ENCODE data around the gene TRIM71.

GRCh38 chr3:32844914-32845313 is 27.1 kb downstream of the TRIM71 start:
- TF ChIP-seq, protein P1, sequence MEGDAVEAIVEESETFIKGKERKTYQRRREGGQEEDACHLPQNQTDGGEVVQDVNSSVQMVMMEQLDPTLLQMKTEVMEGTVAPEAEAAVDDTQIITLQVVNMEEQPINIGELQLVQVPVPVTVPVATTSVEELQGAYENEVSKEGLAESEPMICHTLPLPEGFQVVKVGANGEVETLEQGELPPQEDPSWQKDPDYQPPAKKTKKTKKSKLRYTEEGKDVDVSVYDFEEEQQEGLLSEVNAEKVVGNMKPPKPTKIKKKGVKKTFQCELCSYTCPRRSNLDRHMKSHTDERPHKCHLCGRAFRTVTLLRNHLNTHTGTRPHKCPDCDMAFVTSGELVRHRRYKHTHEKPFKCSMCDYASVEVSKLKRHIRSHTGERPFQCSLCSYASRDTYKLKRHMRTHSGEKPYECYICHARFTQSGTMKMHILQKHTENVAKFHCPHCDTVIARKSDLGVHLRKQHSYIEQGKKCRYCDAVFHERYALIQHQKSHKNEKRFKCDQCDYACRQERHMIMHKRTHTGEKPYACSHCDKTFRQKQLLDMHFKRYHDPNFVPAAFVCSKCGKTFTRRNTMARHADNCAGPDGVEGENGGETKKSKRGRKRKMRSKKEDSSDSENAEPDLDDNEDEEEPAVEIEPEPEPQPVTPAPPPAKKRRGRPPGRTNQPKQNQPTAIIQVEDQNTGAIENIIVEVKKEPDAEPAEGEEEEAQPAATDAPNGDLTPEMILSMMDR (IDR thresholded peaks at IDR 0.05), result no peak
- no peak for TF ChIP-seq EP300 (IDR thresholded peaks at IDR 0.05)
